ENCODE measurements around the gene DUSP16. TPM values are rescaled to one million over a fixed set of nuclear protein-coding genes. Genes with fewer than 3 reads are reported as not detected.

DUSP16 gene
- total RNA-seq, 4 donors from 2014 or later: 20.5 to 46.0 (median 35.5) TPM

DNA sequence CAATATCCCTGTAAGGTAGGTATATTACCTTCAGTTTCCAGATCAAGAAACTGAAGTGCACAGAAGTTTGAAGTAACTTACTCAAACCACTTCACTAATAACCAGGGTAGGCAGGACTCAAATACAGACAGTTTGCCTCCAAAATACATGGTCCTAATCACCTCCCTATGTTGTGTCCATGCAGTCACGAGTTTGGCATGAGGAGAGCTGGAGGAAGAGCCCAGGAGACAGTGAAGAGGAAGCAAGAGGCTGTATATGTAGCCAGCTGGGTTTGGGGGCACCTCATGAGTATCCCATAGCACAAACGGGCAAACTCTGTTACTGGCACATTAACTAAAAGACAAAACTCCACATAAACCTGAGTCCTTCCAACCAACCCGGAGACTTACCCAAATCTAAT, 79.2 kb downstream of the DUSP16 start:
- intact Hi-C loops (cut with DNase I; ENCODE audit: low total_unique reads): no loop called here
- TF ChIP-seq, protein P1, sequence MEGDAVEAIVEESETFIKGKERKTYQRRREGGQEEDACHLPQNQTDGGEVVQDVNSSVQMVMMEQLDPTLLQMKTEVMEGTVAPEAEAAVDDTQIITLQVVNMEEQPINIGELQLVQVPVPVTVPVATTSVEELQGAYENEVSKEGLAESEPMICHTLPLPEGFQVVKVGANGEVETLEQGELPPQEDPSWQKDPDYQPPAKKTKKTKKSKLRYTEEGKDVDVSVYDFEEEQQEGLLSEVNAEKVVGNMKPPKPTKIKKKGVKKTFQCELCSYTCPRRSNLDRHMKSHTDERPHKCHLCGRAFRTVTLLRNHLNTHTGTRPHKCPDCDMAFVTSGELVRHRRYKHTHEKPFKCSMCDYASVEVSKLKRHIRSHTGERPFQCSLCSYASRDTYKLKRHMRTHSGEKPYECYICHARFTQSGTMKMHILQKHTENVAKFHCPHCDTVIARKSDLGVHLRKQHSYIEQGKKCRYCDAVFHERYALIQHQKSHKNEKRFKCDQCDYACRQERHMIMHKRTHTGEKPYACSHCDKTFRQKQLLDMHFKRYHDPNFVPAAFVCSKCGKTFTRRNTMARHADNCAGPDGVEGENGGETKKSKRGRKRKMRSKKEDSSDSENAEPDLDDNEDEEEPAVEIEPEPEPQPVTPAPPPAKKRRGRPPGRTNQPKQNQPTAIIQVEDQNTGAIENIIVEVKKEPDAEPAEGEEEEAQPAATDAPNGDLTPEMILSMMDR (IDR thresholded peaks at IDR 0.05): no peak
- no peak for TF ChIP-seq POLR2A (IDR thresholded peaks at IDR 0.05)
- Histone ChIP-seq H3K9me3 (no peaks in the 10 kb centered on the region), H3K27ac (no peak overlapping the region), H3K4me3 (no peak overlapping the region), H3K27me3 (no peaks in the 10 kb centered on the region), H3K4me1 (no peaks in the 10 kb centered on the region), H3K36me3 (no peaks in the 10 kb centered on the region)
- DNase-seq: no peak

DNA sequence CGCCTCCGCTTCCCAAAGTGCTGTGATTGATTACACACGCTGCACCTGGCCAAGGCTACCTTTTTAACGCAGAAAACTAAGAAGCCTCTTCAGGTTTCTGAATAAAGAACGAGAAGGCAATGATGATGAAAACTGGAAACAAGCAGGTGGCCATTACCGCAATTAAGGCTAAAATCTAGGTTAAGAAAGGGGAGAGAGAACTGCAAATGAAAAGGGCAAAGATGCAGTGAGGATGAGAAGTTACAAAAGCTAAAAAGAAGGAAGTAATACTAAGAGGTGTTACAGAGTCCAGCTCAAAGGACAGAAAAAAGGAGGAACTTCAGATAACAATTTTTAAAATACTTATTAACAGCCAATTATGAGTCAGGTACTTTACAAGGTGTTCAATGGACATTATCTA, 79.7 kb downstream of the DUSP16 start:
- Histone ChIP-seq H3K4me3 (no peak overlapping the region), H3K27me3 (no peaks in the 10 kb centered on the region), H3K9me3 (no peaks in the 10 kb centered on the region), H3K36me3 (no peaks in the 10 kb centered on the region), H3K4me1 (no peaks in the 10 kb centered on the region), H3K27ac (no peak overlapping the region)
- no peak for TF ChIP-seq POLR2A (IDR thresholded peaks at IDR 0.05)
- TF ChIP-seq, protein P1 (IDR thresholded peaks at IDR 0.05): no peak
- DNase-seq: no peak
- intact Hi-C loops (cut with DNase I; ENCODE audit: low total_unique reads): no loop called here

DNA sequence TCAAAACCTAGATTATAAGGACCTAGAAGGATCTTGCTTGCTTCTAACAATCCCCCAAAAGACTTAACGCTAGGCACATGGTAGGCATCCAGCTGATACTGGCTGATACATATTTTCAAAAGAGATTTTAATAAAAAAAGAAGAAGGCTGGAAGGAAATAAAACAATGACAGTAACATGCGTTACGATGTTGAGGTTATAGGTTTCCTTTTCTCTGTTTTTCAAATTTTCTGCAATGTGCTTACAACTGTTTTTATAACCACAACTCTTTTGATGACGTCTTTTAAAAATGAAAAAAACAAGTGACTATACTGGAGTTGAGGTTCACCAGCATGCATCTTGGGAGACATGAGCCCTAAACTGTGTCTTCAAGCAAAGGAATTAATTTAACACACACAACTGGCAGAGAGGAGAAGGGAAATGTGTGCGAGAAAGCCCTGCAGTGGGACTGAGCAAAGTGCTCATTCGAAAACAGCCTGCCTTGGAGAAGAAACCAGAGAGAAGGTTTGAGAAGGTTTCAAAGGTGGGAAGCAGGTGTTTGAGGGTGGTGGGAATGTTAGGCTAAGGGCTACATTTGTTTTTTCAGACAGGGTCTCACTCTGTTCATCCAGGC, 80.4 kb downstream of the DUSP16 start:
- no peaks in the 10 kb centered on the region for H3K4me1 ChIP-seq
- no peaks in the 10 kb centered on the region for H3K36me3 ChIP-seq
- no peaks in the 10 kb centered on the region for H3K27me3 ChIP-seq
- H3K4me3 ChIP-seq: no peak overlapping the region
- no peak for DNase-seq
- no peak for TF ChIP-seq POLR2A (IDR thresholded peaks at IDR 0.05)
- H3K9me3 ChIP-seq: no peaks in the 10 kb centered on the region
- H3K27ac ChIP-seq: no peak overlapping the region
- intact Hi-C loops (cut with DNase I; ENCODE audit: low total_unique reads): no loop called here

DNA sequence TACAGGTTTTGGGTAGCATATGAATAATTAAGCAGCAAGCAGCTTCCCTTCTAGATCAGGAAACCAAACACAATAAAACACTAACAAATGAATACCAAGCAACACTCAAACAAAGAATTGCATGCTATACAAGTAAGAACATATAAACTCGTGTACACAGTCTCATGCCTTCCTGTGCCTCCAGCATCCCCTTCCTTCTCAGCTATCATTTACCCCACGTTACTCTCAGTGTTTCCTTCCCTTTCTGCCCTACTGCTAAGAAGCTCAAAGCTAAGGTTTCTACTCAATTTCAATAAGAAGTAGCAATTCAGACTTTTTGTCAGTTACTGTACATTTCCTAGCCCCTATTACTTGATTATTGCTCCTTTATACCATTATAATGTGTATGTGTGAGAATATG, 81.0 kb downstream of the DUSP16 start:
- TF ChIP-seq POLR2A (IDR thresholded peaks at IDR 0.05): no peak
- TF ChIP-seq, protein P1 (IDR thresholded peaks at IDR 0.05): no peak
- H3K9me3 ChIP-seq: no peaks in the 10 kb centered on the region
- H3K27me3 ChIP-seq: no peaks in the 10 kb centered on the region
- intact Hi-C loops (cut with DNase I; ENCODE audit: low total_unique reads): no loop called here
- H3K4me3 ChIP-seq: no peak overlapping the region
- H3K4me1 ChIP-seq: no peaks in the 10 kb centered on the region
- DNase-seq: no peak
- no peak overlapping the region for H3K27ac ChIP-seq
- H3K36me3 ChIP-seq: no peaks in the 10 kb centered on the region

DNA sequence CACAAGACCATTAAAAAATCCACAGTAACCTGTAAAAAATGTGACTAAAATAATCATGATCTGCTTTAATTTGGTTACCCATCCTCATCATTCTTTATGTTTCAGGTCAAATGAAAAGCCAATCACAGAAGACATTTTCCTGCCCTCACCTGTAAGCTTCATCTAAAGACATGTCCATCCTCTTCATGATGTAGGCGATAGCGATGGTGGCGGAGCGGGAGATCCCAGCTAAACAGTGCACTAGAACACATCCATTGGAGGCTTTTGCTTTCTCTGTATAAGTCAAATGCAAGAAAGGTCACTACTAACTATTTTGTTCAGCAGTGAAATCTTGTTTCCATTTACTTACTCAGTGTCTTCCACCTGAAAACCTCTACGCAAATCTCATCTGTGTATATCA, 82.6 kb downstream of the DUSP16 start:
- Histone ChIP-seq H3K27ac (no peak overlapping the region), H3K9me3 (no peaks in the 10 kb centered on the region), H3K27me3 (no peaks in the 10 kb centered on the region), H3K4me3 (no peak overlapping the region), H3K36me3 (no peaks in the 10 kb centered on the region), H3K4me1 (no peaks in the 10 kb centered on the region)
- TF ChIP-seq POLR2A (IDR thresholded peaks at IDR 0.05): no peak
- TF ChIP-seq, protein P1 (IDR thresholded peaks at IDR 0.05): no peak
- no peak for DNase-seq
- intact Hi-C loops (cut with DNase I; ENCODE audit: low total_unique reads): no loop called here

DNA sequence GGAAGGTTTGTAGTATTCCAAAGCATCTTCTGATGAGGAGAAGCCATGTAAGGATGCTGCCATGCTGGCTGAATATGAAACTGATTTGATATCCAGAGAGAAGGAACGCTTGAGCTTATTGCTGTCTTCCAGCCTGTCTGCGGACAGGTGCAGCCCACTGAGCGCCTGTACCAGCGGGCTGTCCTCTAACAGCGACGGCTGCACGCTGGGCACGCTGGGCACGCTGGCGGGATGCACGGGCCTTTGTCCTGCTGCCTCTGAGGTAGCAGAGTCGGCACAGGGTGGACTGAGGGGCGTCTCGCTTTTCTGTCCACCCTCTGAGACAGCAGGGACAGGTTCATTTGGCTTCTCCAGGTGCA, 85.2 kb downstream of the DUSP16 start:
- TF ChIP-seq, protein P1 (IDR thresholded peaks at IDR 0.05): no peak
- TF ChIP-seq POLR2A (IDR thresholded peaks at IDR 0.05): no peak
- Histone ChIP-seq H3K4me3 (no peak overlapping the region), H3K9me3 (no peaks in the 10 kb centered on the region), H3K27me3 (no peaks in the 10 kb centered on the region), H3K36me3 (no peaks in the 10 kb centered on the region), H3K4me1 (no peaks in the 10 kb centered on the region), H3K27ac (no peak overlapping the region)
- no peak for DNase-seq
- intact Hi-C loops (cut with DNase I; ENCODE audit: low total_unique reads): no loop called here
